Measurements from ENCODE around the gene TMEM131.
A peak's percentile ranks its signal among the peaks of the same experiment; 100 is the strongest.
"Not testable (repeated sequence)": the region's sequence is repeated elsewhere in the genome, so short reads cannot be mapped to it uniquely, and the experiment has no call there.

Gene TMEM131

GRCh38 chr2:98022067-98022466 is 26.3 kb upstream of the TMEM131 start:
- DNase-seq (ENCODE audit: low read depth in 1 of 2, low spot score in 1 of 2) = not testable (repeated sequence)

DNA sequence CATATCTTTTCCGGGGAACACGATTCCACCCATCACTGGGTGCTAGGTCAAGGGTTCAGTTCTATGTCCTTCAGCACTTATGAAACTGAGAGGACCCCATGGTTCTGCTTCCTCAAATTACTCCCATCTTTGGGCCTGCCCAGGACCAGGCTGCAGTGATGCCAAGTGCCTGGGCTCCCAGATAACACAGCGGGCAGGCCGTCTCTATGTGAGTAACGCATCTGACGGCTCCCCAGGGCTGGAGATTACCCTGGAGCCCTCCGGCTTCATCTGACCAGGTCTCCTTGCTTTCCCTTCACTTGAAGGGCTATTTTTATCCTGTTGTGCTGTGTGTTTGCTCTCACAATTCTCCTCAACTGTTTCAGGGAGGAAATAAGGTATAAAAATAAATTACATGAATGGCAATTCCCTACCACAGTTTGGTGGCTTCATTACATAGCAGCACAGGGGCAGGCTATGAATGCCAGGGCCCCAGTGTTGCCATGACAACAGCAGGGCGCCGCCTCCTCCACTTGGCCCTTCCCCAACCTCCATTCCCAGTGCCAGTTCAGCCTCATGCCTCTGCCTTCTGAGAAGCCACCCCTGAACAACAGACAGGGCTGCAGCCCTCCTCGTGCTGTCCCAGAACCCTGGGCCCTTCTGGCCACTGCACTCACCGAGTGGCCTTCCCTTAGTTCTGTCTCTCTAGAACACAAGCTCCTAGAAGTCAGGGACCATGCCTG is 25.4 kb upstream of the TMEM131 start:
- DNase-seq (ENCODE audit: low read depth in 1 of 2, low spot score in 1 of 2) = no peak

DNA sequence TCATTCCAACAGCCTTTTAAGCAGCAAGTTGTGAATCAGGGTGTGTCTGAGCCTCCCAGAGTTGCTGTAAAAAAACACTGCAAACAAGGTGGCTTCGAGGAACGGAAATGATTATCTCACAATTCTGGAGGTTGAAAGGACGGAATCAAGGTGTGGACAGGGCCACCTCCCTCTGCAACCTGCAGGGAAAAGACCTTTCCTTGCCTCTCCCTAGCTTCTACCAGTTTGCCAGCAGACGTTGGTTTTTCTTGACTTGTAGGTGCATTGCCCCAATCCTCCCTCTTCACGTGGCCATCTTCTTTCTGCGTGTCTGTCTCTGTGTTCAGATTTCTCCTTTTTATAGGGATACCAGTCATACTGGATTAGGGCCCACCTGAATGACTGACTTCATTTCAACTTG is 24.8 kb upstream of the TMEM131 start:
- DNase-seq (ENCODE audit: low read depth in 1 of 2, low spot score in 1 of 2) = no peak

DNA sequence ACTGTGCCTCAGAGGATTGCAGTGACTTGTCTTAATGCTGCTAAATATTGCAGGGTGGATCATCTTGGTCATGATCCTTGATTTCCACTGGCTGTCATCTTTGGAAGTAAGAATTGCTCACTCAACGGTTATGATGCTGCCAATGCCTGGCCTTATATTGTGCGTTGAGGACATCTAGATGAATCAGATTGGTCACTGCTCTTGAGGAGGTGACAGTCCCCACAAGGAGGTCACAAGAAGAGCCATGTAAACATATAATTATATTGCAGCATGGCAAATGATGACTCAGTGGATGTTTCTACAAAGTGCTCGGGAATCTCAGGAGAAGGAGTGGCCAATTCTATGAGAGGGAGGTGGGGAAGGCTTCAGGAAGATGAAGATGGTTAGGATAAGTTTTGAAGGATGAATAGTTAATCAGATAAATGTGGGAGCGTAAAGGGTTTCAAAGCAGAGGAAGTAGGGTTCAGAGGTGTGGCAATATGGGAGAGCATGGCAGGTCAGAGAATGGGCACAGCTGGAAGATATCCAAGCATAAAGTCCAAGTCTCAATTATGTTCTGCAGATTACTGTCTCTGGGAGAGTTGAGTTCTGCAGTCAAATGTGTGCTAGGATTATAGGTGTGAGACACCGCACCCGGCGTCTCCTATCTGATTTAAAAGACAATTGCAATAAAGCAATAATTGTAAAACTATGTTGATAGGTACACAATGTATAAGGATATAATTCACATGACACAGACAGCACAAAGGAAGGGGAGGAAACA is 21.3 kb upstream of the TMEM131 start:
- no peak for DNase-seq (ENCODE audit: low read depth in 1 of 2, low spot score in 1 of 2)

DNA sequence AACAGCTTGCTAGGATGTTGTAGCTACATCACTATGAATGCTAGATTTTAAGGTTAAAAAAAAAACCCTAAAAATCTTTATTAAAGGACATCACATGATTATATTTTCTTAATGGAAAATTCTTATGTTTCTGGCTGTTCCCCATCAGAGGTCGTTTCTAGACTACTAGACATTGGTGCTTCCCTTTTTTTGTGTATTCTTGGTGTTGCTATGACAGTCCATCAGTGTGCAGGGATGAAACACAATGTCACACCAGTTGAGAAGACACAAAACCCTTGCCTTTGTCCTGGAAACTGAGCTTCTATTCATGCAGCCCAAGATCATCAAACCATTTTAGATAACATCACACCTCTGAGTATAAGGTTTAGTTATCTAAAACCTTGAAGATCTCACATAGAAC is 19.9 kb upstream of the TMEM131 start:
- DNase-seq (ENCODE audit: low read depth in 1 of 2, low spot score in 1 of 2) = no peak

- no peak for DNase-seq (ENCODE audit: low read depth in 1 of 2, low spot score in 1 of 2)
Measured at GRCh38 chr2:98014379-98014778, 18.6 kb upstream of the TMEM131 start.

DNA sequence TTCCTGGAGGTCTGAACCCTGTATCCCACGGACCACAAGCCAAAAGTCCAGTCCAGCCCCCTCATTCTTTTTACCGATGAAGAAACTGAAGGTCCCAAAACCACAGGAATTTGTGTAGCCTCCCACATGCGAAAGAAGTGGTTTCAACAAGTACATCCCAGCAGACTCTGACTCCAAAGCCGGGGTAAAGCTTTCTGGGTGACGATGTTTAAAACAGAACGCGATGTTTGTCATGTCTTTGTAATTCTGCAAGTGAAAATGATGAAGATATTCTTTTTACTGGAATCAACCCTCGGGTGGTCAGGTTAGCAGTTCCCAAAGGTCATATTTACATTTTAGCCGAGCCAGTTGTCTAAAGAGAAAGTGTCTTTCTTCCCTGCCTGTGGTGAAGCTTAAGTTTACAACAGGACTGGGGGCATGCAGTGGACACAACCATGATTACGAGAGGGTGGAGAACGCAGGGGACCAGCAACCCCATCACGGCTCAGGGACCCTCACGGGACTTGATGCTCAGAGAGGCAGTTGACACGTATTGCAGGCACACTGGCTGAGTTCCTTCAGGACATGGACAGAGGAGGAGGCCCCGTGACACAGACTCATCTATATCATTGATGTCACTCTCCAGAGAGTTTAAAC is 17.8 kb upstream of the TMEM131 start:
- DNase-seq (ENCODE audit: low read depth in 1 of 2, low spot score in 1 of 2) = no peak

DNA sequence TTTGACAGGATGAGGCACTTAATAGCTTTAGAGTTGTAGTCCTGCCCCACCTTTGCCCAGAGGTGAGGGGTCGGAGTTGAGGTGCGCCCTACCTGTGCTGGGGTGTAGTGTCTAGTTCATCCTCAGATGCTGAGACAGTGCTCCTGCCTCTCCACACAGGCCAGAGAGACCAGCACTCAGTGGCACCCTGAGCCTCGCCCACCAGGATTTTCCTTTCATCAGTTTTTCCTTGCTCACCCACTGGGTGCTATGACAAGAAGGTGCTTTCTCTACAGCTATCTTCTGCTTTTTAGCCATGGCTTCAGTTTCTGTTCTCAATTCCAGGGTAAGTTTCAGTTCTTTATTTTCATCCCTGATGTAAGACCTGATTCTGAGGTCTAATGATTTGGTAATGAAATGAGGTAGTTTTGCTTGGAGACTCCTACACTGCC is 16.8 kb upstream of the TMEM131 start:
- DNase-seq (ENCODE audit: low read depth in 1 of 2, low spot score in 1 of 2) = no peak

- no peak for DNase-seq (ENCODE audit: low read depth in 1 of 2, low spot score in 1 of 2)
Measured at GRCh38 chr2:98009887-98010760, 14.4 kb upstream of the TMEM131 start.

DNA sequence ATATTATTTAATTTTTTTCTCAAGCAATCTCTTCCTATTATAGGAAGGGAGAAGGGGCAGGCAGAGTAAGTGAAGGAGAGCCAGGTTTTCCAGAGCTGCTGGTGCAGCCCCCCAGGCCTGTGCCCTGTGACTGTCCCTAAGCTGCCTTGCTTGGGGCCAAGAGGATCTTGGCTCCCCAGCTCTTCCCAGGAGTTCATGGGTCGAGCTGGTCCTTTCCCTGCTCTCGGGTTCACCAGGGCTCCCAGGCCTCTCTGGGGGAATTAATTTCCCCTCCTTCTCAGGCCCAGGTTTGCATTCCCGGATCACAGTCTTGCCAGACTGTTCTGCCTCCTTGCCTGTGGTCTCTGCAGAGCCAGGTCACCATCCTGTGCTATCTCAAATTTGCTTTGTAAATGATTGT is 12.7 kb upstream of the TMEM131 start:
- DNase-seq (ENCODE audit: low read depth in 1 of 2, low spot score in 1 of 2) = no peak

DNA sequence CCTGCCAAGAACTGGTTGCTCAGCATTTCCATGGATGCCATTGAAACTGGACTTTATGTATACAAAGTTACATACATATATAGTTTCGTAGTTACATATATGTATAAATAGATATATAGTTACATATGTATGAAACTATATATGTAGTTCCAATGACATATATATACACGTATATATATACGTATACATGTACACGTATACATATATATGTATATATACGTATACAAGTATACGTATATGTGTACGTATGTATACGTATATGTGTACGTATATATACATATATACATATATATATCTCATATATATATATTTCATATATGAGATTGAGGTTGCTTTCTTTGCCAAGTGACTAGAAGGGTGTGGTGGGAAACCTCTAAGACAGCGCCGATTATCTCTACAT is 10.6 kb upstream of the TMEM131 start:
- no peak for DNase-seq (ENCODE audit: low read depth in 1 of 2, low spot score in 1 of 2)

GRCh38 chr2:98004613-98005012 is 8.9 kb upstream of the TMEM131 start:
- DNase-seq (ENCODE audit: low read depth in 1 of 2, low spot score in 1 of 2) = no peak

GRCh38 chr2:98004047-98004446 is 8.3 kb upstream of the TMEM131 start:
- DNase-seq (ENCODE audit: low read depth in 1 of 2, low spot score in 1 of 2) = no peak

DNA sequence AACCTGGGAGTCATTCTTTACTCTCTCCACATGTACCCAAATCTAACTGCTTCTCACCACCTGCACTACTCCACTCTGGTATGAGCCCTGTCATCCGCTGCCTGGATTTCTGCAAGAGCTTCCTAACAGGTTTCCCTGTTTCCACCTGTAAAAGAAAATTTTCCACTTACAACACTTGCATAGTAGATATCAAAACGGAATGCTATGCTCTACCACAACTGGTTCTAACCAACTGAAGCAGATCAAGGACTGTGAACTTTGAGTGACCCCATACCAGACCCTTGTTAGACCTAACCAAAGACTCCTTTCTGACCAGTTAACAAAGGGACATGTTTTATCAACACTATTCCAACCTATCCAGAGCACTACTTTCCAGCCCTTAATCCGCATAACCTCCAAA is 3.8 kb upstream of the TMEM131 start:
- DNase-seq (ENCODE audit: low read depth in 1 of 2, low spot score in 1 of 2) = no peak

GRCh38 chr2:97998431-97999005 is 2.8 kb upstream of the TMEM131 start:
- DNase-seq (ENCODE audit: low read depth in 1 of 2, low spot score in 1 of 2) = no peak

DNA sequence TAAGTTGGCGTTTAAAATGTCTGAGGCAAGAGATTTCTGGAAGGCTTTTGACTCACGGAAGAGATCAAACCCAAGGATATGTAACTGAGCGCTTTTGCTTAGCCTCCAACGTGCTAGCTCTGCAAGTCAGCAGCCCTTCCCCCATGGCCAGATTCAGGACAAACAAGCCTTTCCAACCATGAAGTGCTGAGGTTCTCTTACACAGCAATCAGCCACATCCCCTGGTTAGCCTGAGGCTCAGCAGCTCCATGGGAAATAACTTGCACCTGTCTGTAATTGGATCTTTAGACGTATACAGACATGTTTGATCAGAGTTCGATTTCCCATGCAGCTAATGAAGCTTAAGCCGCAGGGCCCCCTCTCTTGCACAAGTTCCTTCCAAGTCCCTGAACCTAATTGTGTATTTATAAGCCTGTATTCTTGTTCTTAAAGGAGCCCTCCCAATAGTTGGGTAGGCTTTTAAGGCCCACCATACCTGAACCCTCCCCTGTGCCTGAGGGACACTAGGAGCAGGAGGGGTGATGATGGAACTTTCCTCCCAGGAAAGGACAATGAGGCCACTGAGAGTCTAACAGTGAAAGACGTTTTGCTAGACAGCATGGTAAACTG is 2.1 kb upstream of the TMEM131 start:
- no peak for DNase-seq (ENCODE audit: low read depth in 1 of 2, low spot score in 1 of 2)

DNA sequence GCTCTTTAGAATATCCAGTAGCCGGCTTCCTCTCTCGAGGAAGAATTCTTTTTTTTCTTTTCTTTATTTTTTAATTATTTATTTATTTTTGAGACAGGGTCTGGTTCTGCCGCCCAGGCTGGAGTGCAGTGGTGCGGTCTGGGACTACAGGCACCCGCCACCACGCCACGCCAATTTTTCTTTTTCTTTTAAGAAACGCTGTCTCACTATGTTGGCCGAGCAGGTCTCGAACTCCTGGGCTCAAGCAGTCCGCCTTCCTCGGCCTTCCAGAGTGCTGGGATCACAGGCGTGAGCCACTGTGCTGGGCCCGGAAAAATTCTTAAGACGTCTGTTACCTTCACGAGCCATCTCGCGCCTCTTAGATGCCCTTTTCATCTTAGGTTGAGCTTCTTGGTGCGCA is 931 bp upstream of the TMEM131 start:
- no peak for DNase-seq (ENCODE audit: low read depth in 1 of 2, low spot score in 1 of 2)

DNA sequence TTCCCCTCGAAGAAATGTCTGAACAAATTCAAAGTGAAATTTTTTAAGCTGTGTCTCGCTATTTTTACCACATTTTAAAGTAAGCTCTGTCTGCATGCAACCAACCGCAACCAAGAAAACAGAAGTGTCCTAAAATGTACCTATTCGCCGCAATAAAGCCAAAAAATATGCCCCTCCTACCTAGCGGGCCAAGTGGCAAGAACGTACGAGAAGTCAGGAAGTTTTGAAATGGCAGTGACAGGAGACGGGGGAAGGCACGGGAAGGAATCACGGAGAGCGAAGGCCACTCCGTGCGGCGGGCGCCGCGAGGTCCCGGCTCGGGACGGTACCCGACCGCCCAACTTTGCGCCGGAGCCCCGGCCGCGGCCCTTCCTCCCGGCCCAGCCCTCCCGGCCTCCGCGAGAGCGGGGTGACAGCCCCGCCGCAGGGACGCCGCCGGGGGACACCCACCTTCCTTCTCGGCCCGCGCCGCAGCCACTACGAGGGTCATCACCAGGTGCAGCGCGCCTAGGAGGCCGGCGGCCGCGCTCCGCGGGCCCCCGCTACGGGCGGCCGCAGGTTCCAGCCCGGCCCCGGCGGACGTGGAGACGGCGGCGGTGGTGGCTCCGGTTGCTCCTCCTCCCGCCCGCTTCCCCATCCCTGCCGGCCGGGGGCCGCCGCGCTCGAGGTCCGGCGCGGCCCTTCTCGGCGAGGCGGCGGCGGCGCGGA is 568 bp downstream of the TMEM131 start:
- peak in 1 of 2 donors; percentile 19 for DNase-seq (ENCODE audit: low read depth in 1 of 2, low spot score in 1 of 2)

DNA sequence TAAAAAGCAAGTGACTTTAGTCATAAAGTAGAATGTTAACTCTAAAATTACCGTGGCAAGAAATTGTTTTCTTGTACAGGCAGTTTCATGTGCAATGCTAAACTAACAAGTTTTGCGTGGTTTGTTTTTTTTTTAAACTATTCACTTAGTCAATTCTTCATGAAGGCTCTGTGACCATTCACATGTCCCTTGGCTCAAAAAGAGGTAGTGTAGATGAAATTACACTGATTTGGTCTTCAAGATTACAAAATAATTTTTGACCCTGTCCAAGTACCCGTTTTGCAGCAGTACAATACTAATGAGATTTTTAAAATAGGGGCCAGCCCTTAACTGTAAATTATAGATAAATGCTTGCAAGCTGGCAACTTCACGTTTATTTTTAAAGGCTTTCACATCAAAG is 1.3 kb downstream of the TMEM131 start:
- no peak for DNase-seq (ENCODE audit: low read depth in 1 of 2, low spot score in 1 of 2)

DNA sequence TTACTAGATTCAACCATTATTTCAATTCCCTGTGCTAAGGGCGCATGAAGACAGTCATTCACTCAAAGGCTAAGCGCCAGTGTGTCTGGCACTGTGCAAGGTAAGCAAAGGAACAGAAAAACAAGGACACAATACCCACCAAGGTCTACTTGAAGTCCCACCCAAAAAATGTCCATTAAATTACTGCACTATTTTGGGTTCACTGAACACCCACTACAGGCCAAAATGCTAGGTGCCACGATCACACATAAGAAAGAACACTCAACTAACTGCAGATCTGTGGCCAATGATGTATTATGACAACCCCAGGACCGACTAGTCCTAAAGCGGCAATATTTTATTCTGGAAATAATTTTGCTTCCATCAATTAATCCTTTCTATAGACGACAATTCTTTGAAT is 1.8 kb downstream of the TMEM131 start:
- DNase-seq (ENCODE audit: low read depth in 1 of 2, low spot score in 1 of 2) = no peak

All from activated T-helper 1 cell treated with anti-CD3 and anti-CD28 coated beads, Interleukin-2, amount 50 U/mL, for 16 hours (primary cell).